HCT116 (cell line): ENCODE data around the gene CDH13. TPM values are rescaled to one million over a fixed set of nuclear protein-coding genes. Genes with fewer than 3 reads are reported as not detected.

Experiments
- ATAC-seq: fragments of 200-7000 bp; cut with Tn5 transposase; 2 replicates; pipeline ENCODE4 v1.9.1; 2020; ENCODE audit warnings: mild to moderate bottlenecking, moderate library complexity
- BruUV-seq: library from RNA; stranded (reverse); fragments of 400-500 nt; replicated peaks from 2 replicates; lab custom pipeline; 2021; lab: Mats Ljungman, UMichigan
- CTCF ChIA-PET: fragments of 300-600 bp; sonication (Branson Sonifier 250); formaldehyde crosslinking; loops from one replicate; lab custom pipeline; 2021; ENCODE audit warnings: antibody characterized with exemption; lab: Charles Lee
- POLR2A ChIA-PET: fragments of 300-600, 350-600 bp; sonication (Branson Sonifier 250); formaldehyde crosslinking; loops from one replicate; lab custom pipeline; 2021; ENCODE audit warnings: antibody characterized with exemption; lab: Charles Lee
- RAD21 ChIA-PET, 2 experiments: fragments of 300-600 bp; sonication (Branson Sonifier 250); formaldehyde crosslinking; loops; one replicate each; lab custom pipeline; 2023; ENCODE audit warnings: low total read pairs in 2 of 2; ENCODE audit not compliant: uncharacterized antibody in 2 of 2, unreplicated experiment in 2 of 2, low non-redundant PET in 1 of 2; lab: Charles Lee
- DNase-seq: peaks from one replicate; pipeline ENCODE4 v3.0.0-alpha.2; 2010; ENCODE audit warnings: low read depth, low spot score
- H2AFZ ChIP-seq: fragments of 200-600 bp; shearing (Covaris generic), sonication (generic); 2 replicates; pipeline ENCODE4 v1.6.1; 2017; ENCODE audit warnings: low read depth, mixed run types, mixed read lengths, antibody characterized with exemption, low read length; ENCODE audit not compliant: poor library complexity, severe bottlenecking
- H3K27ac ChIP-seq: 2 replicates; pipeline ENCODE4 v1.5.1; 2012; ENCODE audit warnings: low read depth, low read length
- H3K27me3 ChIP-seq: fragments of 200-600 bp; sonication (generic); 2 replicates; pipeline ENCODE4 v1.6.1; 2016; ENCODE audit warnings: mixed run types, low read length, mixed read lengths; ENCODE audit not compliant: insufficient read depth
- H3K36me3 ChIP-seq, 2 experiments: fragments of 200-500 bp in 1 of 2; fragments of 200-600 bp in 1 of 2; sonication (Bioruptor generic) in 1 of 2; sonication (generic) in 1 of 2; 2 replicates each; pipeline versions ENCODE4 v1.5.1 to v1.6.1; 2014 to 2016; ENCODE audit warnings: low read length in 2 of 2, inconsistent platforms in 1 of 2, mixed read lengths in 1 of 2, mixed run types in 1 of 2; ENCODE audit not compliant: insufficient read depth in 2 of 2, control insufficient read depth in 1 of 2
- H3K4me1 ChIP-seq, 2 experiments: fragments of 200-600 bp in 1 of 2; sonication (generic) in 1 of 2; 2 replicates each; pipeline versions ENCODE4 v1.5.1 to v1.6.1; 2012 to 2017; ENCODE audit warnings: low read length in 2 of 2, inconsistent platforms in 1 of 2, mild to moderate bottlenecking in 1 of 2, mixed read lengths in 1 of 2, mixed run types in 1 of 2, moderate library complexity in 1 of 2; ENCODE audit not compliant: insufficient read depth in 2 of 2, control insufficient read depth in 1 of 2
- H3K4me2 ChIP-seq: fragments of 200-600 bp; sonication (generic); 2 replicates; pipeline ENCODE4 v1.6.1; 2017; ENCODE audit warnings: mixed run types, low read length, mixed read lengths
- H3K4me3 ChIP-seq, 2 experiments: fragments of 200-600 bp in 1 of 2; sonication (generic) in 1 of 2; replicated peaks in 1 of 2; 2 replicates each; pipeline ENCODE4 v1.5.1; 2011 to 2016; ENCODE audit warnings: low read length in 2 of 2, control low read depth in 1 of 2, low read depth in 1 of 2, mild to moderate bottlenecking in 1 of 2, mixed read lengths in 1 of 2, mixed run types in 1 of 2
- H3K79me2 ChIP-seq: fragments of 200-600 bp; sonication (generic); 2 replicates; pipeline ENCODE4 v1.6.1; 2017; ENCODE audit warnings: mild to moderate bottlenecking, mixed run types, low read length, moderate library complexity, mixed read lengths; ENCODE audit not compliant: insufficient read depth
- H3K9ac ChIP-seq: fragments of 200-600 bp; sonication (generic); 2 replicates; pipeline ENCODE4 v1.6.1; 2016; ENCODE audit warnings: low read length, mixed read lengths
- H3K9me2 ChIP-seq: fragments of 200-600 bp; sonication (generic), shearing (Covaris generic); 2 replicates; pipeline ENCODE4 v1.6.1; 2017; ENCODE audit warnings: mixed run types, mild to moderate bottlenecking, moderate library complexity; ENCODE audit not compliant: insufficient read depth
- H3K9me3 ChIP-seq, 2 experiments: fragments of 200-500 bp in 1 of 2; fragments of 200-600 bp in 1 of 2; sonication (Bioruptor generic) in 1 of 2; sonication (generic) in 1 of 2; 2 replicates each; pipeline ENCODE4 v1.6.1; 2014 to 2017; ENCODE audit warnings: low read length in 2 of 2, mixed read lengths in 2 of 2, inconsistent platforms in 1 of 2, low read depth in 1 of 2, mild to moderate bottlenecking in 1 of 2, mixed run types in 1 of 2, moderate library complexity in 1 of 2; ENCODE audit not compliant: control insufficient read depth in 1 of 2, insufficient read depth in 1 of 2
- H4K20me1 ChIP-seq: fragments of 200-600 bp; sonication (generic), shearing (Covaris generic); 2 replicates; pipeline ENCODE4 v1.6.1; 2017; ENCODE audit warnings: mixed run types, mild to moderate bottlenecking, moderate library complexity; ENCODE audit not compliant: insufficient read depth
- CBX3 ChIP-seq: IDR thresholded peaks from 2 replicates; pipeline ENCODE4 v1.6.1; 2012; ENCODE audit warnings: low read depth
- CEBPB ChIP-seq: IDR thresholded peaks from 2 replicates; pipeline ENCODE4 v1.6.1; 2012; ENCODE audit warnings: low read depth
- EGR1 ChIP-seq: IDR thresholded peaks from 2 replicates; pipeline ENCODE4 v1.6.1; 2012; ENCODE audit warnings: low read depth
- EZH2phosphoT487 ChIP-seq: fragments of 200-600 bp; IDR thresholded peaks from 2 replicates; pipeline ENCODE4 v1.6.1; 2018; ENCODE audit warnings: antibody characterized with exemption, borderline replicate concordance
- FOSL1 ChIP-seq: IDR thresholded peaks from 2 replicates; pipeline ENCODE4 v1.6.1; 2012; ENCODE audit warnings: low read depth
- JUND ChIP-seq: IDR thresholded peaks from 2 replicates; pipeline ENCODE4 v1.6.1; 2012
- POLR2A ChIP-seq: IDR thresholded peaks from 2 replicates; pipeline ENCODE4 v1.7.0; 2011; ENCODE audit warnings: borderline replicate concordance; ENCODE audit not compliant: insufficient read depth, insufficient read length; ENCODE audit errors: extremely low read depth
- SP1 ChIP-seq: IDR thresholded peaks from 2 replicates; pipeline ENCODE4 v1.6.1; 2012; ENCODE audit warnings: low read depth
- SRF ChIP-seq: IDR thresholded peaks from 2 replicates; pipeline ENCODE4 v1.6.1; 2012; ENCODE audit warnings: low read depth
- ZFX ChIP-seq: fragments of 450-650 bp; IDR thresholded peaks from 2 replicates; pipeline ENCODE4 v1.6.1; 2017
- intact Hi-C: fragments of 100-400 bp; cut with micrococcal nuclease; formaldehyde crosslinking; loops from 2 replicates; pipeline ENCODE4 v1.10.0; 2022
- total RNA-seq: library from RNA; stranded (reverse); gene quantifications from one replicate; pipeline ENCODE4 v1.2.1, GENCODE V29; 2021; ENCODE audit not compliant: unreplicated experiment
- TF ChIP-seq, protein P1 (sequence below): IDR thresholded peaks from 2 replicates; pipeline ENCODE4 v1.6.1; 2011; ENCODE audit warnings: mild to moderate bottlenecking, low read length, moderate library complexity; ENCODE audit not compliant: insufficient replicate concordance; ENCODE audit errors: extremely low read depth
- TF ChIP-seq, protein P2 (sequence below): IDR thresholded peaks from 2 replicates; pipeline ENCODE4 v1.6.1; 2012; ENCODE audit warnings: low read depth
- TF ChIP-seq, protein P3 (sequence below): IDR thresholded peaks from 2 replicates; pipeline ENCODE4 v1.6.1; 2012
- TF ChIP-seq, protein P4 (sequence below), 3 experiments: fragments of 200-600 bp in 1 of 3; sonication (generic) in 1 of 3; IDR thresholded peaks in 2 of 3; conservative IDR thresholded peaks in 1 of 3; 2 replicates each; pipeline ENCODE4 v1.5.1; 2012 to 2017; ENCODE audit warnings: low read depth in 2 of 3, low read length in 2 of 3, antibody characterized with exemption in 1 of 3, borderline replicate concordance in 1 of 3, control low read depth in 1 of 3, mild to moderate bottlenecking in 1 of 3, mixed read lengths in 1 of 3, mixed run types in 1 of 3, moderate library complexity in 1 of 3; ENCODE audit not compliant: insufficient read depth in 1 of 3

CDH13 gene
- total RNA-seq, 1 experiment from 2014 or later, result not detected

DNA sequence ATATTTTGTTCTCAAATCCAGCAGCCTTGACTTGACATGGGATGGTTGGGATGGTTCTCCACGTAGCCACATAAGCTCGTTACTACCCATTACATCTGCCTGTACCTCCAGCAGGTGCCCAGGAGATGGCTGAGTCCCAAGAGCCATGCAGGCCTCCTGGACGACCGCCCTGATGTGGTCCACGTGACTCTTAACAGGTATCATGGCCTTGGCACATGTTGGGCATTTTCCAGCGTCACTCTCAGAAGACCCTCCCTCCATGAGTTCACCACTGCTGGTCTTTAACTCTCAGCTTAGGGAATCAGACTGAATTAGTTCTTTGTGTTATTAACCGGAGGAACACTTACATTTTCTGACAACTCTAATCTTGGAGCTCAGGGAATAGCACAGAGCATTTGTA is 161.5 kb downstream of the CDH13 start (continued):
- TF ChIP-seq, protein P1, sequence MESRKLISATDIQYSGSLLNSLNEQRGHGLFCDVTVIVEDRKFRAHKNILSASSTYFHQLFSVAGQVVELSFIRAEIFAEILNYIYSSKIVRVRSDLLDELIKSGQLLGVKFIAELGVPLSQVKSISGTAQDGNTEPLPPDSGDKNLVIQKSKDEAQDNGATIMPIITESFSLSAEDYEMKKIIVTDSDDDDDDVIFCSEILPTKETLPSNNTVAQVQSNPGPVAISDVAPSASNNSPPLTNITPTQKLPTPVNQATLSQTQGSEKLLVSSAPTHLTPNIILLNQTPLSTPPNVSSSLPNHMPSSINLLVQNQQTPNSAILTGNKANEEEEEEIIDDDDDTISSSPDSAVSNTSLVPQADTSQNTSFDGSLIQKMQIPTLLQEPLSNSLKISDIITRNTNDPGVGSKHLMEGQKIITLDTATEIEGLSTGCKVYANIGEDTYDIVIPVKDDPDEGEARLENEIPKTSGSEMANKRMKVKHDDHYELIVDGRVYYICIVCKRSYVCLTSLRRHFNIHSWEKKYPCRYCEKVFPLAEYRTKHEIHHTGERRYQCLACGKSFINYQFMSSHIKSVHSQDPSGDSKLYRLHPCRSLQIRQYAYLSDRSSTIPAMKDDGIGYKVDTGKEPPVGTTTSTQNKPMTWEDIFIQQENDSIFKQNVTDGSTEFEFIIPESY, result no peak
- TF ChIP-seq POLR2A (no peak), CBX3 (no peak), ZFX (no peak), SRF (no peak)
- TF ChIP-seq, protein P2, sequence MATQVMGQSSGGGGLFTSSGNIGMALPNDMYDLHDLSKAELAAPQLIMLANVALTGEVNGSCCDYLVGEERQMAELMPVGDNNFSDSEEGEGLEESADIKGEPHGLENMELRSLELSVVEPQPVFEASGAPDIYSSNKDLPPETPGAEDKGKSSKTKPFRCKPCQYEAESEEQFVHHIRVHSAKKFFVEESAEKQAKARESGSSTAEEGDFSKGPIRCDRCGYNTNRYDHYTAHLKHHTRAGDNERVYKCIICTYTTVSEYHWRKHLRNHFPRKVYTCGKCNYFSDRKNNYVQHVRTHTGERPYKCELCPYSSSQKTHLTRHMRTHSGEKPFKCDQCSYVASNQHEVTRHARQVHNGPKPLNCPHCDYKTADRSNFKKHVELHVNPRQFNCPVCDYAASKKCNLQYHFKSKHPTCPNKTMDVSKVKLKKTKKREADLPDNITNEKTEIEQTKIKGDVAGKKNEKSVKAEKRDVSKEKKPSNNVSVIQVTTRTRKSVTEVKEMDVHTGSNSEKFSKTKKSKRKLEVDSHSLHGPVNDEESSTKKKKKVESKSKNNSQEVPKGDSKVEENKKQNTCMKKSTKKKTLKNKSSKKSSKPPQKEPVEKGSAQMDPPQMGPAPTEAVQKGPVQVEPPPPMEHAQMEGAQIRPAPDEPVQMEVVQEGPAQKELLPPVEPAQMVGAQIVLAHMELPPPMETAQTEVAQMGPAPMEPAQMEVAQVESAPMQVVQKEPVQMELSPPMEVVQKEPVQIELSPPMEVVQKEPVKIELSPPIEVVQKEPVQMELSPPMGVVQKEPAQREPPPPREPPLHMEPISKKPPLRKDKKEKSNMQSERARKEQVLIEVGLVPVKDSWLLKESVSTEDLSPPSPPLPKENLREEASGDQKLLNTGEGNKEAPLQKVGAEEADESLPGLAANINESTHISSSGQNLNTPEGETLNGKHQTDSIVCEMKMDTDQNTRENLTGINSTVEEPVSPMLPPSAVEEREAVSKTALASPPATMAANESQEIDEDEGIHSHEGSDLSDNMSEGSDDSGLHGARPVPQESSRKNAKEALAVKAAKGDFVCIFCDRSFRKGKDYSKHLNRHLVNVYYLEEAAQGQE, result no peak

DNA sequence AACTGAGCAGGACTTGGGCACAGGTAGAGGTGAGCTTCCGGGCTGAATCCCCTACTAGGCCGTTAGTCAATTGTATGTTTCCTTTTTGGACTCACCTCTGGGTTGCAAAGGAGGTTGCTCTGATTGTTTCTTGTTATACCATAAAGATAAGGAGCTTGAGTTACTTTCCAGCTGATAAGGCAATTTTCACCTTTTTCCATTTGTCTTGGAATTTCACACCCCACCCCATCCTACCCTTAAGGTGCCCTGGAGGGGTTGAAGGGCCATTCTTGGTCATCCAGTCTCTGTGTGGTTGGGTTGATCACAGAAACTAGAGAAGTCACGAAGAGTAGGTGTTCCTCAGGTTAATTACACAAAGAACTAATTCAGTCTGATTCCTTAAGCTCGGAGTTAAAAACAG is 162.2 kb downstream of the CDH13 start:
- RAD21 ChIA-PET, result no interaction called here
- no peak for TF ChIP-seq EZH2phosphoT487
- TF ChIP-seq CEBPB, result no peak
- TF ChIP-seq, protein P3, sequence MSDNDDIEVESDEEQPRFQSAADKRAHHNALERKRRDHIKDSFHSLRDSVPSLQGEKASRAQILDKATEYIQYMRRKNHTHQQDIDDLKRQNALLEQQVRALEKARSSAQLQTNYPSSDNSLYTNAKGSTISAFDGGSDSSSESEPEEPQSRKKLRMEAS, result no peak
- no peak for TF ChIP-seq JUND
- TF ChIP-seq, protein P4, sequence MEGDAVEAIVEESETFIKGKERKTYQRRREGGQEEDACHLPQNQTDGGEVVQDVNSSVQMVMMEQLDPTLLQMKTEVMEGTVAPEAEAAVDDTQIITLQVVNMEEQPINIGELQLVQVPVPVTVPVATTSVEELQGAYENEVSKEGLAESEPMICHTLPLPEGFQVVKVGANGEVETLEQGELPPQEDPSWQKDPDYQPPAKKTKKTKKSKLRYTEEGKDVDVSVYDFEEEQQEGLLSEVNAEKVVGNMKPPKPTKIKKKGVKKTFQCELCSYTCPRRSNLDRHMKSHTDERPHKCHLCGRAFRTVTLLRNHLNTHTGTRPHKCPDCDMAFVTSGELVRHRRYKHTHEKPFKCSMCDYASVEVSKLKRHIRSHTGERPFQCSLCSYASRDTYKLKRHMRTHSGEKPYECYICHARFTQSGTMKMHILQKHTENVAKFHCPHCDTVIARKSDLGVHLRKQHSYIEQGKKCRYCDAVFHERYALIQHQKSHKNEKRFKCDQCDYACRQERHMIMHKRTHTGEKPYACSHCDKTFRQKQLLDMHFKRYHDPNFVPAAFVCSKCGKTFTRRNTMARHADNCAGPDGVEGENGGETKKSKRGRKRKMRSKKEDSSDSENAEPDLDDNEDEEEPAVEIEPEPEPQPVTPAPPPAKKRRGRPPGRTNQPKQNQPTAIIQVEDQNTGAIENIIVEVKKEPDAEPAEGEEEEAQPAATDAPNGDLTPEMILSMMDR (IDR thresholded peaks at IDR 0.05 in 2 of 3, conservative IDR thresholded peaks at IDR 0.05 in 1 of 3; ENCODE audit: borderline replicate concordance in 1 of 3, insufficient read depth in 1 of 3, low read depth in 2 of 3, low read length in 2 of 3), result no peak
- no peak for TF ChIP-seq SP1
- no peak for TF ChIP-seq FOSL1
- TF ChIP-seq EGR1, result no peak
- H2AFZ ChIP-seq, result no peak overlapping the region
- H4K20me1 ChIP-seq, result no peaks in the 10 kb centered on the region
- no peaks in the 10 kb centered on the region; a peak in 1 of 4 replicates for H3K9me3 ChIP-seq
- H3K79me2 ChIP-seq, result no peaks in the 10 kb centered on the region
- POLR2A ChIA-PET, result no interaction called here
- H3K9ac ChIP-seq, result no peak overlapping the region
- H3K4me2 ChIP-seq, result no peak overlapping the region
- DNase-seq (no peak), ATAC-seq (no peak)
- no peaks in the 10 kb centered on the region for H3K4me1 ChIP-seq
- intact Hi-C loops, result no loop called here
- no peak overlapping the region for H3K4me3 ChIP-seq
- H3K27ac ChIP-seq, result no peak overlapping the region
- CTCF ChIA-PET, result no interaction called here
- no peaks in the 10 kb centered on the region for H3K36me3 ChIP-seq
- H3K9me2 ChIP-seq, result no peaks in the 10 kb centered on the region
- no peaks in the 10 kb centered on the region for H3K27me3 ChIP-seq
- BruUV-seq, result no TSS peak
